Osteoblast (primary cell): ENCODE data around the gene FOXN3. TPM values are rescaled to one million over a fixed set of nuclear protein-coding genes. Genes with fewer than 3 reads are reported as not detected.

Experiments
- DNase-seq: peaks from one replicate; pipeline ENCODE4 v3.0.0; 2011; ENCODE audit warnings: low spot score, mixed read lengths; ENCODE audit not compliant: insufficient read length; ENCODE audit errors: missing footprints
- H2AFZ ChIP-seq: 2 replicates; pipeline ENCODE4 v1.6.0; 2011; ENCODE audit warnings: mild to moderate bottlenecking, low read length
- H3K27ac ChIP-seq: 2 replicates; pipeline ENCODE4 v1.5.1; 2011; ENCODE audit warnings: mild to moderate bottlenecking, low read depth, low read length, moderate library complexity
- H3K27me3 ChIP-seq: 2 replicates; pipeline ENCODE4 v1.6.0; 2012; ENCODE audit warnings: mild to moderate bottlenecking, control low read depth, inconsistent platforms, low read length, moderate library complexity; ENCODE audit not compliant: insufficient read depth
- H3K36me3 ChIP-seq: 2 replicates; pipeline ENCODE4 v1.5.1; 2011; ENCODE audit warnings: mild to moderate bottlenecking, low read length, control low read depth, moderate library complexity; ENCODE audit not compliant: insufficient read depth
- H3K4me1 ChIP-seq: 2 replicates; pipeline ENCODE4 v1.5.1; 2011; ENCODE audit warnings: mild to moderate bottlenecking, low read length, control low read depth, moderate library complexity; ENCODE audit not compliant: insufficient read depth
- H3K4me2 ChIP-seq: 2 replicates; pipeline ENCODE4 v1.6.0; 2011; ENCODE audit warnings: mild to moderate bottlenecking, low read length; ENCODE audit not compliant: insufficient read depth
- H3K4me3 ChIP-seq: fragments of 200-600 bp; sonication (generic); 3 replicates; pipeline ENCODE4 v1.5.1; 2012; ENCODE audit warnings: mild to moderate bottlenecking, low read length, inconsistent platforms; ENCODE audit not compliant: insufficient read depth
- H3K79me2 ChIP-seq: 2 replicates; pipeline ENCODE4 v1.6.0; 2012; ENCODE audit warnings: mild to moderate bottlenecking, low read length, control low read depth, inconsistent platforms; ENCODE audit not compliant: insufficient read depth
- H3K9me3 ChIP-seq: 2 replicates; pipeline ENCODE4 v1.5.1; 2011; ENCODE audit warnings: low read depth, low read length, control low read depth
- H4K20me1 ChIP-seq: 2 replicates; pipeline ENCODE4 v1.6.0; 2012; ENCODE audit warnings: mild to moderate bottlenecking, low read length, control low read depth; ENCODE audit not compliant: insufficient read depth
- total RNA-seq: library from RNA; depleted of rRNA; stranded (reverse); fragments of >200 nt; gene quantifications from 2 replicates; pipeline ENCODE4 v1.2.3, GENCODE V29; 2012
- TF ChIP-seq, protein P1 (sequence below): IDR thresholded peaks from 2 replicates; pipeline ENCODE4 v1.5.1; 2011; ENCODE audit warnings: mild to moderate bottlenecking, low read depth, low read length, moderate library complexity; ENCODE audit errors: extremely low read depth

FOXN3 gene
- total RNA-seq, 1 donor: 49.9 TPM

DNA sequence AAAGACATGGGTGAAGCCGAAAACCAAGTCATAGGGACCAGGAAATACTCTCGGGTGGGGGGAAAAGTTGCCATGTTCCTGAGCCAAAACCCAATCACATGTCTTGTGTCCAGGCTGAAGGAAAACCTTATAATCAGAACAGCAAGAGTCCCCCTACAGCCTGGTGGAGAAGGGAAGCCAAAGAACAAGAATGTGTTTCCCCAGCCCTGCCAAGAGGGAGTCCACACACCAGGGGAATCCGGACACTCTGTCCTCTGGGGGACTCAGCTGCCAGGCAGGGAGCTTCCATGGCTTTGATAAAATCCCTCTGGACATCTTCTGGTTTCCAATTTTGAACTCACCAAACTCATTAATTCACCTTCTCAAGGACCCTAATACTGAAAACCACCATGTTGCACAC, 273.0 kb downstream of the FOXN3 start:
- Histone ChIP-seq H3K9me3 (no peaks in the 10 kb centered on the region), H3K79me2 (no peaks in the 10 kb centered on the region), H3K4me2 (no peak overlapping the region), H3K36me3 (no peaks in the 10 kb centered on the region), H3K27me3 (peaks cover 11% of the 10 kb centered on the region), H3K27ac (no peak overlapping the region), H3K4me1 (no peaks in the 10 kb centered on the region), H3K4me3 (no peak overlapping the region), H2AFZ (no peak overlapping the region), H4K20me1 (no peaks in the 10 kb centered on the region)
- DNase-seq: no peak
- TF ChIP-seq, protein P1, sequence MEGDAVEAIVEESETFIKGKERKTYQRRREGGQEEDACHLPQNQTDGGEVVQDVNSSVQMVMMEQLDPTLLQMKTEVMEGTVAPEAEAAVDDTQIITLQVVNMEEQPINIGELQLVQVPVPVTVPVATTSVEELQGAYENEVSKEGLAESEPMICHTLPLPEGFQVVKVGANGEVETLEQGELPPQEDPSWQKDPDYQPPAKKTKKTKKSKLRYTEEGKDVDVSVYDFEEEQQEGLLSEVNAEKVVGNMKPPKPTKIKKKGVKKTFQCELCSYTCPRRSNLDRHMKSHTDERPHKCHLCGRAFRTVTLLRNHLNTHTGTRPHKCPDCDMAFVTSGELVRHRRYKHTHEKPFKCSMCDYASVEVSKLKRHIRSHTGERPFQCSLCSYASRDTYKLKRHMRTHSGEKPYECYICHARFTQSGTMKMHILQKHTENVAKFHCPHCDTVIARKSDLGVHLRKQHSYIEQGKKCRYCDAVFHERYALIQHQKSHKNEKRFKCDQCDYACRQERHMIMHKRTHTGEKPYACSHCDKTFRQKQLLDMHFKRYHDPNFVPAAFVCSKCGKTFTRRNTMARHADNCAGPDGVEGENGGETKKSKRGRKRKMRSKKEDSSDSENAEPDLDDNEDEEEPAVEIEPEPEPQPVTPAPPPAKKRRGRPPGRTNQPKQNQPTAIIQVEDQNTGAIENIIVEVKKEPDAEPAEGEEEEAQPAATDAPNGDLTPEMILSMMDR: no peak

DNA sequence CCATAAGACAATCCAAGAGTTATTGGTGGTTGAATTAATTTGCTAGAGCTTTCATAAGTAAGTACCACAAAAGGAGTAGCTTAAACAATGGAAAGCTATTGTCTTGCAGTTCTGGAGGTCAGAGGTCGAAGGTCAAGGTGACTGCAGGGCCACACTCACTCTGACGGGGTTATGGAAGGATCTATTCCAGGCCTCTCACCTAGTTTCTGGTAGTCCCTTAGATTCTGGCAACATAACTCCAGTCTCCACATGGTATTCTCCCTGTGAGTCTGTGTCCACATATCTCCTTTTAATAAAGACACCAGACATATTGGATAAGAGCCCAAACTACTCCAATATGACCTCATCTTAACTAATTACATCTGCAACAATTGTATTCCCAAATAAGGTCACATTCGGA, 273.4 kb downstream of the FOXN3 start:
- Histone ChIP-seq H4K20me1 (no peaks in the 10 kb centered on the region), H3K4me1 (no peaks in the 10 kb centered on the region), H3K4me2 (no peak overlapping the region), H3K36me3 (no peaks in the 10 kb centered on the region), H3K27me3 (peaks cover 11% of the 10 kb centered on the region), H3K9me3 (no peaks in the 10 kb centered on the region), H2AFZ (no peak overlapping the region), H3K4me3 (no peak overlapping the region), H3K27ac (no peak overlapping the region), H3K79me2 (no peaks in the 10 kb centered on the region)
- no peak for DNase-seq
- TF ChIP-seq, protein P1: no peak

DNA sequence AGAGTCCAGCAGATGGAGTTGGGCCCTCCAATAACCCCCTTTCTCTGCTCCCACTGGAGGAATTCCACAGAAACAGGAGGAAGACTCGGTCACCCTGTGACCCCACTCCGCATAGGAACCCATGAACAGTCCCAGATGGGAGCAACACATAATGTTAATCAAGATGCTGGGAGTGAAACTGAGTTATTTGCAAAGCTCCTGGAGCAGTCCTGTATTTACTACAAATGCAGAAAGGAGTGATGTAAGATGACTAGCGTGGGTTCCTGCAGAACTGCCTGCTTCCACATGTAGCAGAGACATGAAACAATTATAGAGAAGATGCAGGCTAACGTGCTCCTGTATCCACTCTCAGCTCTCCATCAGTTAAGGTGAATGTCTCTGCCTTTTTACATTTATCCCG, 274.7 kb downstream of the FOXN3 start:
- peaks cover 11% of the 10 kb centered on the region for H3K4me1 ChIP-seq
- H3K4me2 ChIP-seq: no peak overlapping the region
- H3K27ac ChIP-seq: no peak overlapping the region
- no peak overlapping the region for H2AFZ ChIP-seq
- no peak for DNase-seq
- H3K27me3 ChIP-seq: peaks cover 11% of the 10 kb centered on the region
- H3K4me3 ChIP-seq: no peak overlapping the region
- TF ChIP-seq, protein P1: no peak
- H3K9me3 ChIP-seq: no peaks in the 10 kb centered on the region
- no peaks in the 10 kb centered on the region for H3K79me2 ChIP-seq
- no peaks in the 10 kb centered on the region for H4K20me1 ChIP-seq
- H3K36me3 ChIP-seq: no peaks in the 10 kb centered on the region

DNA sequence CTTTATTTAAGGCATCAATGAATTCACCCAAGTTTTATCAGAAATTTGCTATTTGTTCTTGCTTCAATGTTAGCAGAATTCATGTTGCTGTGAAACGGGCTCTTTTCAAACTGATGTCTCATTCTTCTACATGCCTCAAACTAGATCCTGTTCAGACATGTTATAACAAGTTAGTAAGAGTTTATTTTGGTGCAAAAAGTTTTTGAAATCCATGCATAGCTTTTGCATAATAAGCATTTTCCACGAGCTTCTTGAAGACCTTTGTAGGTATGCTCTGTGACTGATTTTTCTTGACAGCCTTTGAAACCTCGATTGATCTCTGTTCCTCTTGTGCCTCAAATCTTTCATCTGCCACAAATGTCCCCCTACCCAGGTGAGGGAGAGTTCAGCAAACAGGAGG, 275.2 kb downstream of the FOXN3 start:
- peaks cover 15% of the 10 kb centered on the region for H3K4me1 ChIP-seq
- no peak for DNase-seq
- TF ChIP-seq, protein P1: no peak

More for the DNA sequence above, 275.2 kb downstream of the FOXN3 start:
- Histone ChIP-seq H2AFZ (no peak overlapping the region), H3K36me3 (no peaks in the 10 kb centered on the region), H3K27ac (no peak overlapping the region), H4K20me1 (no peaks in the 10 kb centered on the region), H3K9me3 (no peaks in the 10 kb centered on the region), H3K4me3 (no peak overlapping the region), H3K79me2 (no peaks in the 10 kb centered on the region), H3K27me3 (peaks cover 11% of the 10 kb centered on the region), H3K4me2 (no peak overlapping the region)
